ENCODE measurements around the gene PTPRU. TPM values are rescaled to one million over a fixed set of nuclear protein-coding genes. Genes with fewer than 3 reads are reported as not detected.

The PTPRU gene
- total and polyA plus RNA-seq, 4 donors, result 1.6 to 15.1 (median 6.0) TPM

DNA sequence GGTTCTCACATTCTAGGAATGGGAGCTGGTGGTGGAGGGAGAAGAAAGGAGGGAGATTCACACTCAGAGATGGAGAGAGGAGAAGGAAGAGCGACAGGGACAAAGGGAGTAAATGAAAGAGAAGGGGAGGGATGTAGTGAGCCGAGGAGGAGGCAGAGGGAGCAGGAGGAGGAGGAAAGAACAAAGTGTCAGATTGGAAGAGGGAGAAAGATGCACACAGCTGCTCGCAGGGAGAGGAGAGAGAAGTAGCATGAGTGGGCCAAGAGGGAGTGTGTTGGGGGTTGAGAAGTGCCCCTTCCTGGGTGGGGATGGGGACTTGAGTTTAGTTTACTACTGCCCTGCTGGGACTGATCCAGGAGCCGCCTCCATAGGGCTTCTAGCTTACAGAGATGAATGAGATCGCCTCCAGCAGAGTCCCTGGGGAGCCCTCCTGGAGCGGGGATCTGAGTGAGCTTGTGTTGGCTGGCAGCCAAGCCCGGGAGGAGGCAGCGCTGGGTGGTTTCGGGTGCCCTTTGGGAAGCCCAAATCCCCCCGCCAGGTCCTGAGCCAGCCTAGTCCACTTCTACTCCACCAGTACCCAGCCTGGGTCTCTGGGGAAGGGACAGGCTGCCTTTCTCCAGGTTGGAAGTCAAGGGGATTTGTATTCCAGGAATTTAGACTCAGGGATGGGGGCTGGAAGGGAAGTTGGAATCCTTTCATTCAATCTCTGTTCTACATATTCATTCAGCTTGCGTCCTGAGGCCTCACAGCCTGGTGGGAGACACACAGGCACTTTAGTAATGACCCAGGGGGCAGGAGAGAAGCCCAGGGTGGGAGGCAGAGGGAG is 20.9 kb downstream of the PTPRU start:
- peaks cover 0 to 4% (median 0%) of the 10 kb centered on the region in 4 donors for H3K36me3 ChIP-seq (ENCODE audit: control insufficient read depth in 4 of 4, insufficient read depth in 3 of 4, low read depth in 1 of 4, low read length in 3 of 4)
- H3K9me3 ChIP-seq (ENCODE audit: control insufficient read depth in 4 of 4, low read length in 3 of 4), result no peaks in the 10 kb centered on the region
- no peak for DNase-seq (ENCODE audit: low spot score)
- WGBS, result 74% methylated on average over 11 of the region's 11 CpGs
- H3K9ac ChIP-seq (ENCODE audit: low read depth in 1 of 2, low read length in 2 of 2), result no peak overlapping the region
- H3K27ac ChIP-seq (ENCODE audit: low read depth in 1 of 2, low read length in 2 of 2), result no peak overlapping the region
- peaks cover 11 to 31% (median 18%) of the 10 kb centered on the region in 4 donors for H3K4me1 ChIP-seq (ENCODE audit: control insufficient read depth in 4 of 4, insufficient read depth in 4 of 4, low read length in 3 of 4)
- no peak for TF ChIP-seq NR2F2 (IDR thresholded peaks at IDR 0.05)
- TF ChIP-seq JUND (IDR thresholded peaks at IDR 0.05), result no peak
- no peak for TF ChIP-seq ATF3 (IDR thresholded peaks at IDR 0.05)
- TF ChIP-seq, protein P1, sequence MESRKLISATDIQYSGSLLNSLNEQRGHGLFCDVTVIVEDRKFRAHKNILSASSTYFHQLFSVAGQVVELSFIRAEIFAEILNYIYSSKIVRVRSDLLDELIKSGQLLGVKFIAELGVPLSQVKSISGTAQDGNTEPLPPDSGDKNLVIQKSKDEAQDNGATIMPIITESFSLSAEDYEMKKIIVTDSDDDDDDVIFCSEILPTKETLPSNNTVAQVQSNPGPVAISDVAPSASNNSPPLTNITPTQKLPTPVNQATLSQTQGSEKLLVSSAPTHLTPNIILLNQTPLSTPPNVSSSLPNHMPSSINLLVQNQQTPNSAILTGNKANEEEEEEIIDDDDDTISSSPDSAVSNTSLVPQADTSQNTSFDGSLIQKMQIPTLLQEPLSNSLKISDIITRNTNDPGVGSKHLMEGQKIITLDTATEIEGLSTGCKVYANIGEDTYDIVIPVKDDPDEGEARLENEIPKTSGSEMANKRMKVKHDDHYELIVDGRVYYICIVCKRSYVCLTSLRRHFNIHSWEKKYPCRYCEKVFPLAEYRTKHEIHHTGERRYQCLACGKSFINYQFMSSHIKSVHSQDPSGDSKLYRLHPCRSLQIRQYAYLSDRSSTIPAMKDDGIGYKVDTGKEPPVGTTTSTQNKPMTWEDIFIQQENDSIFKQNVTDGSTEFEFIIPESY (IDR thresholded peaks at IDR 0.05), result no peak
- TF ChIP-seq, protein P2, sequence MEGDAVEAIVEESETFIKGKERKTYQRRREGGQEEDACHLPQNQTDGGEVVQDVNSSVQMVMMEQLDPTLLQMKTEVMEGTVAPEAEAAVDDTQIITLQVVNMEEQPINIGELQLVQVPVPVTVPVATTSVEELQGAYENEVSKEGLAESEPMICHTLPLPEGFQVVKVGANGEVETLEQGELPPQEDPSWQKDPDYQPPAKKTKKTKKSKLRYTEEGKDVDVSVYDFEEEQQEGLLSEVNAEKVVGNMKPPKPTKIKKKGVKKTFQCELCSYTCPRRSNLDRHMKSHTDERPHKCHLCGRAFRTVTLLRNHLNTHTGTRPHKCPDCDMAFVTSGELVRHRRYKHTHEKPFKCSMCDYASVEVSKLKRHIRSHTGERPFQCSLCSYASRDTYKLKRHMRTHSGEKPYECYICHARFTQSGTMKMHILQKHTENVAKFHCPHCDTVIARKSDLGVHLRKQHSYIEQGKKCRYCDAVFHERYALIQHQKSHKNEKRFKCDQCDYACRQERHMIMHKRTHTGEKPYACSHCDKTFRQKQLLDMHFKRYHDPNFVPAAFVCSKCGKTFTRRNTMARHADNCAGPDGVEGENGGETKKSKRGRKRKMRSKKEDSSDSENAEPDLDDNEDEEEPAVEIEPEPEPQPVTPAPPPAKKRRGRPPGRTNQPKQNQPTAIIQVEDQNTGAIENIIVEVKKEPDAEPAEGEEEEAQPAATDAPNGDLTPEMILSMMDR (IDR thresholded peaks at IDR 0.05; ENCODE audit: low read depth, low read length, missing input control), result no peak
- TF ChIP-seq FOXA1 (IDR thresholded peaks at IDR 0.05), result no peak
- TF ChIP-seq REST (IDR thresholded peaks at IDR 0.05), result no peak
- no peaks in the 10 kb centered on the region for H3K27me3 ChIP-seq (ENCODE audit: control insufficient read depth in 4 of 4, insufficient read depth in 4 of 4, low read length in 3 of 4)
- H3K4me3 ChIP-seq (ENCODE audit: low read depth in 1 of 3, low read length in 3 of 3), result no peak overlapping the region

DNA sequence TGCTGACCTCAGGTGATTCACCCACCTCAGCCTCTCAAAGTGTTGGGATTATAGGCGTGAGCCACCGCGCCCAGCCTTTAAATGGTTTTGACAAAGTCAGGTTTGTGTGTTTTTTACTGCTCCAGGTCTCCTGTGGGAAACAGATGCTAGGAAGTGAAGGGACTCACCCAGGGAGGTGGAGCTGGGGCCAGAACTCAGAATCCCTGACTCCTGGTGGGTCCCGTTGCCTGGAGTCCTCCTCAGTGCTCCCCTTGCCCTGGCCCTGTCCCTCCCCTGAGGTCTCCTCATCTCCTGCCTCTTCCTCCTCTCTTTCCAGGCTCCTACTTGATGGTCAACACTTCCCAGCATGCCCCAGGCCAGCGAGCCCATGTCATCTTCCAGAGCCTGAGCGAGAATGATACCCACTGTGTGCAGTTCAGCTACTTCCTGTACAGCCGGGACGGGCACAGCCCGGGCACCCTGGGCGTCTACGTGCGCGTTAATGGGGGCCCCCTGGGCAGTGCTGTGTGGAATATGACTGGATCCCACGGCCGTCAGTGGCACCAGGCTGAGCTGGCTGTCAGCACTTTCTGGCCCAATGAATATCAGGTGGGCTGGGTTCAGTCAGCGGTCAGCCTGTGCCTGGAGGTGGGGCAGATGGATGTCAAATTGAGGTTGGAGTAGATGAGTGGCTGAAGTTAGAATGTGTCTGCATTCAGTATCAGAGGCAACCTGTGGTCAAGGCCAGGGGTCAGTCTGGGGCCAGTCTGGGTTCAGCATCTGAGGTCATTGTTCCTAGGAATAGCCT is 22.1 kb downstream of the PTPRU start:
- no peaks in the 10 kb centered on the region for H3K9me3 ChIP-seq (ENCODE audit: control insufficient read depth in 4 of 4, low read length in 3 of 4)
- peaks cover 11 to 31% (median 18%) of the 10 kb centered on the region in 4 donors for H3K4me1 ChIP-seq (ENCODE audit: control insufficient read depth in 4 of 4, insufficient read depth in 4 of 4, low read length in 3 of 4)
- H3K9ac ChIP-seq (ENCODE audit: low read depth in 1 of 2, low read length in 2 of 2), result no peak overlapping the region
- DNase-seq (ENCODE audit: low spot score), result peak; percentile 63
- H3K27ac ChIP-seq (ENCODE audit: low read depth in 1 of 2, low read length in 2 of 2), result peak overlapping the region; percentile 33 to 69
- 67% methylated on average over 16 of the region's 16 CpGs for WGBS
- H3K27me3 ChIP-seq (ENCODE audit: control insufficient read depth in 4 of 4, insufficient read depth in 4 of 4, low read length in 3 of 4), result no peaks in the 10 kb centered on the region
- H3K36me3 ChIP-seq (ENCODE audit: control insufficient read depth in 4 of 4, insufficient read depth in 3 of 4, low read depth in 1 of 4, low read length in 3 of 4), result peaks cover 0 to 4% (median 0%) of the 10 kb centered on the region in 4 donors
- H3K4me3 ChIP-seq (ENCODE audit: low read depth in 1 of 3, low read length in 3 of 3), result no peak overlapping the region
- TF ChIP-seq GABPA (IDR thresholded peaks at IDR 0.05 in 1 of 2, conservative IDR thresholded peaks at IDR 0.05 in 1 of 2) (no peak), NR2F2 (IDR thresholded peaks at IDR 0.05) (peak; percentile 98), YY1 (IDR thresholded peaks at IDR 0.05) (no peak), HNF4A (conservative IDR thresholded peaks at IDR 0.05) (peak; percentile 97 to 99), FOXA2 (IDR thresholded peaks at IDR 0.05) (no peak), JUND (IDR thresholded peaks at IDR 0.05) (peak; percentile 82 to 86), RAD21 (IDR thresholded peaks at IDR 0.05) (peak in 1 of 2 donors; percentile 55), SP1 (IDR thresholded peaks at IDR 0.05) (peak; percentile 95), EGR1 (IDR thresholded peaks at IDR 0.05; ENCODE audit: low read depth in 2 of 2) (no peak), HNF4G (IDR thresholded peaks at IDR 0.05) (peak; percentile 91), MAX (IDR thresholded peaks at IDR 0.05) (no peak)
- TF ChIP-seq, protein P1 (IDR thresholded peaks at IDR 0.05), result no peak
- TF ChIP-seq, protein P2 (IDR thresholded peaks at IDR 0.05; ENCODE audit: low read depth, low read length, missing input control), result no peak
